ENCODE results near the gene MED8. TPM values are rescaled to one million over a fixed set of nuclear protein-coding genes. Genes with fewer than 3 reads are reported as not detected.
A peak's percentile ranks its signal among the peaks of the same experiment; 100 is the strongest.

MED8 gene
- total and polyA plus RNA-seq, 9 of the 15 experiments (the other 6 are each of a cell fraction or from before 2014, with no cell fraction given) = 23.0 to 120 (median 56.4) TPM

GRCh38 chr1:43358746-43359693 lies 30.6 kb downstream of the MED8 start, which contains the start of gene CDC20 (continued):
- TF ChIP-seq HMG20B (CRISPR knock-in tag; IDR thresholded peaks at IDR 0.05) (no peak), DACH1 (IDR thresholded peaks at IDR 0.05; ENCODE audit: partially characterized antibody) (no peak), RREB1 (CRISPR knock-in tag; IDR thresholded peaks at IDR 0.05) (peak; percentile 17; the same call in 1 of the 2 replicates), PRPF4 (IDR thresholded peaks at IDR 0.05; ENCODE audit: insufficient read depth, low read depth, low read length, poor library complexity, severe bottlenecking) (no peak), ZNF584 (CRISPR knock-in tag; IDR thresholded peaks at IDR 0.05; ENCODE audit: low read depth) (no peak), CTCFL (IDR thresholded peaks at IDR 0.05; ENCODE audit: borderline replicate concordance, insufficient read depth, low read depth, low read length, poor library complexity, severe bottlenecking) (no peak), TEAD4 (IDR thresholded peaks at IDR 0.05; ENCODE audit: low read length) (no peak), TEAD4 (CRISPR knock-in tag; IDR thresholded peaks at IDR 0.05; ENCODE audit: borderline replicate concordance) (no peak), NR0B1 (IDR thresholded peaks at IDR 0.05; ENCODE audit: partially characterized antibody) (no peak), RBM17 (IDR thresholded peaks at IDR 0.05; ENCODE audit: borderline replicate concordance, low read depth, low read length) (no peak), IRF2 (CRISPR knock-in tag; IDR thresholded peaks at IDR 0.05) (no peak)
- TF ChIP-seq, protein P1, sequence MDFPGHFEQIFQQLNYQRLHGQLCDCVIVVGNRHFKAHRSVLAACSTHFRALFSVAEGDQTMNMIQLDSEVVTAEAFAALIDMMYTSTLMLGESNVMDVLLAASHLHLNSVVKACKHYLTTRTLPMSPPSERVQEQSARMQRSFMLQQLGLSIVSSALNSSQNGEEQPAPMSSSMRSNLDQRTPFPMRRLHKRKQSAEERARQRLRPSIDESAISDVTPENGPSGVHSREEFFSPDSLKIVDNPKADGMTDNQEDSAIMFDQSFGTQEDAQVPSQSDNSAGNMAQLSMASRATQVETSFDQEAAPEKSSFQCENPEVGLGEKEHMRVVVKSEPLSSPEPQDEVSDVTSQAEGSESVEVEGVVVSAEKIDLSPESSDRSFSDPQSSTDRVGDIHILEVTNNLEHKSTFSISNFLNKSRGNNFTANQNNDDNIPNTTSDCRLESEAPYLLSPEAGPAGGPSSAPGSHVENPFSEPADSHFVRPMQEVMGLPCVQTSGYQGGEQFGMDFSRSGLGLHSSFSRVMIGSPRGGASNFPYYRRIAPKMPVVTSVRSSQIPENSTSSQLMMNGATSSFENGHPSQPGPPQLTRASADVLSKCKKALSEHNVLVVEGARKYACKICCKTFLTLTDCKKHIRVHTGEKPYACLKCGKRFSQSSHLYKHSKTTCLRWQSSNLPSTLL (IDR thresholded peaks at IDR 0.05) = no peak
